HepG2 (cell line): ENCODE measurements around the gene MAPRE3. TPM values are rescaled to one million over a fixed set of nuclear protein-coding genes. Genes with fewer than 3 reads are reported as not detected.
A peak's percentile ranks its signal among the peaks of the same experiment; 100 is the strongest.

ENCODE experiments used
- AGO2 ChIP-seq: fragments of 200-400 bp; formaldehyde crosslinking; optimal IDR thresholded peaks from 2 replicates; pipeline ENCODE3; 2017; ENCODE audit warnings: mild to moderate bottlenecking, low read depth, low read length, moderate library complexity
- EHMT2 ChIP-seq: fragments of 200-600 bp; sonication (generic); IDR thresholded peaks from 2 replicates; pipeline ENCODE4 v1.7.0; 2017; ENCODE audit warnings: antibody characterized with exemption, low read depth, low read length, borderline replicate concordance
- FOXM1 ChIP-seq: sonication (generic); formaldehyde crosslinking; IDR thresholded peaks from 2 replicates; pipeline ENCODE4 v1.5.0; 2020; ENCODE audit warnings: missing genetic modification reagents
- HNRNPK ChIP-seq: fragments of 200-400 bp; formaldehyde crosslinking; IDR thresholded peaks from 2 replicates; pipeline ENCODE4 v1.6.1; 2018; ENCODE audit warnings: low read length, low read depth, moderate library complexity, mild to moderate bottlenecking; ENCODE audit not compliant: poor library complexity, severe bottlenecking
- NCOA1 ChIP-seq: sonication (generic); formaldehyde crosslinking; IDR thresholded peaks from 2 replicates; pipeline ENCODE4 v1.9.0; 2021; ENCODE audit warnings: missing genetic modification reagents
- PAF1 ChIP-seq: IDR thresholded peaks from 2 replicates; pipeline ENCODE4 v1.6.1; 2016; ENCODE audit warnings: missing genetic modification reagents, missing compliant biosample characterization
- PHB2 ChIP-seq: fragments of 450-650 bp; IDR thresholded peaks from 2 replicates; pipeline ENCODE4 v1.6.1; 2018; ENCODE audit not compliant: partially characterized antibody
- POLR2AphosphoS5 ChIP-seq: IDR thresholded peaks from 2 replicates; pipeline ENCODE4 v1.6.1; 2012; ENCODE audit warnings: low read depth, low read length
- RXRB ChIP-seq: IDR thresholded peaks from 2 replicates; pipeline ENCODE4 v1.6.1; 2016; ENCODE audit warnings: borderline replicate concordance, missing genetic modification reagents, missing compliant biosample characterization
- ZBTB38 ChIP-seq: sonication (generic); formaldehyde crosslinking; IDR thresholded peaks from 2 replicates; pipeline ENCODE4 v1.5.1; 2020; ENCODE audit warnings: mild to moderate bottlenecking, missing genetic modification reagents
- ZNF274 ChIP-seq: sonication (generic); formaldehyde crosslinking; IDR thresholded peaks from 2 replicates; pipeline ENCODE4 v1.5.1; 2020; ENCODE audit warnings: mild to moderate bottlenecking, missing genetic modification reagents
- polyA plus RNA-seq, 8 experiments: library from polyadenylated mRNA; depleted of rRNA in 3 of 8; stranded (reverse) in 7 of 8; unstranded in 1 of 8; fragments of >200 nt; fragmentation: Illumina TruSeq in 4 of 8; extraction: Trizol in 4 of 8; gene quantifications; 2 replicates each; pipeline versions ENCODE4 v1.2.1 to v1.2.3, GENCODE V29; 2011 to 2016; ENCODE audit warnings: low read depth in 4 of 8, missing spikeins in 1 of 8, mixed read lengths in 1 of 8; ENCODE audit not compliant: insufficient read depth in 1 of 8
- total RNA-seq, 5 experiments: library from RNA; depleted of rRNA; stranded (reverse); fragments of >200 nt; fragmentation: Illumina TruSeq; extraction: Trizol; gene quantifications; 2 replicates each; pipeline ENCODE4 v1.2.3, GENCODE V29; 2016; ENCODE audit warnings: low read depth in 1 of 5
- TF ChIP-seq, protein P1 (sequence below): sonication (generic); formaldehyde crosslinking; IDR thresholded peaks from 2 replicates; pipeline ENCODE4 v1.4.0; 2020; ENCODE audit warnings: missing genetic modification reagents
- TF ChIP-seq, protein P2 (sequence below): sonication (generic); formaldehyde crosslinking; IDR thresholded peaks from 2 replicates; pipeline ENCODE4 v1.4.0; 2020; ENCODE audit warnings: missing genetic modification reagents
- TF ChIP-seq, protein P3 (sequence below): sonication (generic); formaldehyde crosslinking; IDR thresholded peaks from 2 replicates; pipeline ENCODE4 v1.5.0; 2020; ENCODE audit warnings: mild to moderate bottlenecking, missing genetic modification reagents
- TF ChIP-seq, protein P4 (sequence below): sonication (generic); formaldehyde crosslinking; IDR thresholded peaks from 2 replicates; pipeline ENCODE4 v1.4.0; 2020; ENCODE audit warnings: missing genetic modification reagents, borderline replicate concordance

Gene MAPRE3
- total and polyA plus RNA-seq, 2 of the 13 experiments (the other 11 are each of a cell fraction or from before 2014, with no cell fraction given): 0.31 to 0.91 TPM

DNA sequence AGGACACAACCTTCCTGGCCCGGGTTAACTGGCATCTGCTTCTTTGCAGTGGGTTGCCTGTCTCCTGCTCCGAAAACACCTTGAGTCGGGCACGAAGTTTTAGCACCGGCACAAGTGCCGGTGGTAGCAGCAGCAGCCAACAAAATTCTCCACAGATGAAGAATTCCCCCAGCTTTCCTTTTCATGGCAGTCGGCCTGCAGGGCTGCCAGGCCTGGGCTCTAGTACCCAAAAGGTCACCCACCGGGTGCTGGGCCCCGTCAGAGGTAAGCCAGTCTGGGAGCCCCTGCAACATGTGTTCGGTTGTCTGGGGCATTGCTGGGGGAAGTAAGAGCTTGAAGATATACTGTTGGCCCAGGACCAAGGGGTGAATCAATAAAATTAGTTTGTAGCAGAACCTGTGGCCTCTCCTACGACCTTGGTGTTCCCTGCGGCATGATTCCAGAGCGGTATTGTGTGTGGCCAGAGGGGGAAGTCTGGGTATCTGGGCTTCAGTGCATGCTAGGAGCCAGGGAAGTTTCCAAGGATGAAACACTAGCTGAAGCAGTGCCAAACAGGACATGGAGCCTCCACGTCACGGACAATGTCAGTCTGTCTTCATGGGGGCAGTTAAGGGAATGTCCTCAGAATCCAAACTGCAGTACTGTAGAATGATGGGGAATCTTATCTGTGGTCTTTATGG is 88.8 kb downstream of the MAPRE3 start (continued):
- TF ChIP-seq, protein P1, sequence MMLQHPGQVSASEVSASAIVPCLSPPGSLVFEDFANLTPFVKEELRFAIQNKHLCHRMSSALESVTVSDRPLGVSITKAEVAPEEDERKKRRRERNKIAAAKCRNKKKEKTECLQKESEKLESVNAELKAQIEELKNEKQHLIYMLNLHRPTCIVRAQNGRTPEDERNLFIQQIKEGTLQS (CRISPR knock-in tag): no peak
- TF ChIP-seq RXRB (CRISPR knock-in tag) (no peak), FOXM1 (no peak), EHMT2 (no peak), AGO2 (peak; percentile 67), PAF1 (CRISPR knock-in tag) (no peak), NCOA1 (no peak), HNRNPK (no peak), ZBTB38 (CRISPR knock-in tag) (0 out of 2 replicates have a peak, but pooled peaks have one; percentile 45), POLR2AphosphoS5 (peak; percentile 18; the same call in 1 of the 2 replicates), PHB2 (no peak), ZNF274 (no peak)
- TF ChIP-seq, protein P2, sequence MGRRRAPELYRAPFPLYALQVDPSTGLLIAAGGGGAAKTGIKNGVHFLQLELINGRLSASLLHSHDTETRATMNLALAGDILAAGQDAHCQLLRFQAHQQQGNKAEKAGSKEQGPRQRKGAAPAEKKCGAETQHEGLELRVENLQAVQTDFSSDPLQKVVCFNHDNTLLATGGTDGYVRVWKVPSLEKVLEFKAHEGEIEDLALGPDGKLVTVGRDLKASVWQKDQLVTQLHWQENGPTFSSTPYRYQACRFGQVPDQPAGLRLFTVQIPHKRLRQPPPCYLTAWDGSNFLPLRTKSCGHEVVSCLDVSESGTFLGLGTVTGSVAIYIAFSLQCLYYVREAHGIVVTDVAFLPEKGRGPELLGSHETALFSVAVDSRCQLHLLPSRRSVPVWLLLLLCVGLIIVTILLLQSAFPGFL (CRISPR knock-in tag): no peak
- TF ChIP-seq, protein P3, sequence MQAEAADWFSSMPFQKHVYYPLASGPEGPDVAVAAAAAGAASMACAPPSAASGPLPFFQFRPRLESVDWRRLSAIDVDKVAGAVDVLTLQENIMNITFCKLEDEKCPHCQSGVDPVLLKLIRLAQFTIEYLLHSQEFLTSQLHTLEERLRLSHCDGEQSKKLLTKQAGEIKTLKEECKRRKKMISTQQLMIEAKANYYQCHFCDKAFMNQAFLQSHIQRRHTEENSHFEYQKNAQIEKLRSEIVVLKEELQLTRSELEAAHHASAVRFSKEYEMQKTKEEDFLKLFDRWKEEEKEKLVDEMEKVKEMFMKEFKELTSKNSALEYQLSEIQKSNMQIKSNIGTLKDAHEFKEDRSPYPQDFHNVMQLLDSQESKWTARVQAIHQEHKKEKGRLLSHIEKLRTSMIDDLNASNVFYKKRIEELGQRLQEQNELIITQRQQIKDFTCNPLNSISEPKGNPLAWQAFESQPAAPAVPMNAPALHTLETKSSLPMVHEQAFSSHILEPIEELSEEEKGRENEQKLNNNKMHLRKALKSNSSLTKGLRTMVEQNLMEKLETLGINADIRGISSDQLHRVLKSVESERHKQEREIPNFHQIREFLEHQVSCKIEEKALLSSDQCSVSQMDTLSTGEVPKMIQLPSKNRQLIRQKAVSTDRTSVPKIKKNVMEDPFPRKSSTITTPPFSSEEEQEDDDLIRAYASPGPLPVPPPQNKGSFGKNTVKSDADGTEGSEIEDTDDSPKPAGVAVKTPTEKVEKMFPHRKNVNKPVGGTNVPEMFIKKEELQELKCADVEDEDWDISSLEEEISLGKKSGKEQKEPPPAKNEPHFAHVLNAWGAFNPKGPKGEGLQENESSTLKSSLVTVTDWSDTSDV (CRISPR knock-in tag): no peak
- TF ChIP-seq, protein P4, sequence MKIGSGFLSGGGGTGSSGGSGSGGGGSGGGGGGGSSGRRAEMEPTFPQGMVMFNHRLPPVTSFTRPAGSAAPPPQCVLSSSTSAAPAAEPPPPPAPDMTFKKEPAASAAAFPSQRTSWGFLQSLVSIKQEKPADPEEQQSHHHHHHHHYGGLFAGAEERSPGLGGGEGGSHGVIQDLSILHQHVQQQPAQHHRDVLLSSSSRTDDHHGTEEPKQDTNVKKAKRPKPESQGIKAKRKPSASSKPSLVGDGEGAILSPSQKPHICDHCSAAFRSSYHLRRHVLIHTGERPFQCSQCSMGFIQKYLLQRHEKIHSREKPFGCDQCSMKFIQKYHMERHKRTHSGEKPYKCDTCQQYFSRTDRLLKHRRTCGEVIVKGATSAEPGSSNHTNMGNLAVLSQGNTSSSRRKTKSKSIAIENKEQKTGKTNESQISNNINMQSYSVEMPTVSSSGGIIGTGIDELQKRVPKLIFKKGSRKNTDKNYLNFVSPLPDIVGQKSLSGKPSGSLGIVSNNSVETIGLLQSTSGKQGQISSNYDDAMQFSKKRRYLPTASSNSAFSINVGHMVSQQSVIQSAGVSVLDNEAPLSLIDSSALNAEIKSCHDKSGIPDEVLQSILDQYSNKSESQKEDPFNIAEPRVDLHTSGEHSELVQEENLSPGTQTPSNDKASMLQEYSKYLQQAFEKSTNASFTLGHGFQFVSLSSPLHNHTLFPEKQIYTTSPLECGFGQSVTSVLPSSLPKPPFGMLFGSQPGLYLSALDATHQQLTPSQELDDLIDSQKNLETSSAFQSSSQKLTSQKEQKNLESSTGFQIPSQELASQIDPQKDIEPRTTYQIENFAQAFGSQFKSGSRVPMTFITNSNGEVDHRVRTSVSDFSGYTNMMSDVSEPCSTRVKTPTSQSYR (CRISPR knock-in tag): no peak
